Measurements from ENCODE around the gene PSMD12.
"Not testable (repeated sequence)": the region's sequence is repeated elsewhere in the genome, so short reads cannot be mapped to it uniquely, and the experiment has no call there.

DNA sequence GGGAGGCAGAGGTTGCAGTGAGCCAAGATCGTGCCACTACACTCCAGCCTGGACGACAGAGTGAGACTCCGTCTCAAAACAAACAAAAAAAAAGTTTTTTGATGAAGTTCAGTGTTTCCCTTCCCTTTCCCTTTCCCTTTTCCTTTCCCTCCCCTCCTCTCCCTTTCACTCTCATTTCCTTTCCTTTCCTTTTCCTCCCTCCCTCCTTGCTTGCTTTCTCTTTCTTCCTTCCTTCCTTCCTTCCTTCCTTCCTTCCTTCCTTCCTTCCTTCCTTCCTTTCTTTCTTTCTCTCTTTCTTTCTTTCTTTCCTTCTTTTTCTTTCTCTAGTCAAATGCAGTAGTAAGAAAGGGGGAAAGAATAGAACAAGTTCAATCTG, 42.1 kb upstream of the PSMD12 start:
- TF ChIP-seq, protein P1, sequence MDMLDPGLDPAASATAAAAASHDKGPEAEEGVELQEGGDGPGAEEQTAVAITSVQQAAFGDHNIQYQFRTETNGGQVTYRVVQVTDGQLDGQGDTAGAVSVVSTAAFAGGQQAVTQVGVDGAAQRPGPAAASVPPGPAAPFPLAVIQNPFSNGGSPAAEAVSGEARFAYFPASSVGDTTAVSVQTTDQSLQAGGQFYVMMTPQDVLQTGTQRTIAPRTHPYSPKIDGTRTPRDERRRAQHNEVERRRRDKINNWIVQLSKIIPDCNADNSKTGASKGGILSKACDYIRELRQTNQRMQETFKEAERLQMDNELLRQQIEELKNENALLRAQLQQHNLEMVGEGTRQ (IDR thresholded peaks at IDR 0.05; ENCODE audit: borderline replicate concordance, low read depth, low read length), result not testable (repeated sequence)
- TF ChIP-seq, protein P2, sequence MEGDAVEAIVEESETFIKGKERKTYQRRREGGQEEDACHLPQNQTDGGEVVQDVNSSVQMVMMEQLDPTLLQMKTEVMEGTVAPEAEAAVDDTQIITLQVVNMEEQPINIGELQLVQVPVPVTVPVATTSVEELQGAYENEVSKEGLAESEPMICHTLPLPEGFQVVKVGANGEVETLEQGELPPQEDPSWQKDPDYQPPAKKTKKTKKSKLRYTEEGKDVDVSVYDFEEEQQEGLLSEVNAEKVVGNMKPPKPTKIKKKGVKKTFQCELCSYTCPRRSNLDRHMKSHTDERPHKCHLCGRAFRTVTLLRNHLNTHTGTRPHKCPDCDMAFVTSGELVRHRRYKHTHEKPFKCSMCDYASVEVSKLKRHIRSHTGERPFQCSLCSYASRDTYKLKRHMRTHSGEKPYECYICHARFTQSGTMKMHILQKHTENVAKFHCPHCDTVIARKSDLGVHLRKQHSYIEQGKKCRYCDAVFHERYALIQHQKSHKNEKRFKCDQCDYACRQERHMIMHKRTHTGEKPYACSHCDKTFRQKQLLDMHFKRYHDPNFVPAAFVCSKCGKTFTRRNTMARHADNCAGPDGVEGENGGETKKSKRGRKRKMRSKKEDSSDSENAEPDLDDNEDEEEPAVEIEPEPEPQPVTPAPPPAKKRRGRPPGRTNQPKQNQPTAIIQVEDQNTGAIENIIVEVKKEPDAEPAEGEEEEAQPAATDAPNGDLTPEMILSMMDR (IDR thresholded peaks at IDR 0.05), result not testable (repeated sequence)
- TF ChIP-seq EP300 (IDR thresholded peaks at IDR 0.05; ENCODE audit: borderline replicate concordance in 1 of 2, low read depth in 1 of 2, low read length in 1 of 2); TCF12 (IDR thresholded peaks at IDR 0.05); GABPA (IDR thresholded peaks at IDR 0.05; ENCODE audit: low read depth); EZH2phosphoT487 (IDR thresholded peaks at IDR 0.05; ENCODE audit: borderline replicate concordance, low read depth); FOXJ3 (CRISPR knock-in tag; IDR thresholded peaks at IDR 0.05): not testable (repeated sequence)
- TF ChIP-seq, protein P3, sequence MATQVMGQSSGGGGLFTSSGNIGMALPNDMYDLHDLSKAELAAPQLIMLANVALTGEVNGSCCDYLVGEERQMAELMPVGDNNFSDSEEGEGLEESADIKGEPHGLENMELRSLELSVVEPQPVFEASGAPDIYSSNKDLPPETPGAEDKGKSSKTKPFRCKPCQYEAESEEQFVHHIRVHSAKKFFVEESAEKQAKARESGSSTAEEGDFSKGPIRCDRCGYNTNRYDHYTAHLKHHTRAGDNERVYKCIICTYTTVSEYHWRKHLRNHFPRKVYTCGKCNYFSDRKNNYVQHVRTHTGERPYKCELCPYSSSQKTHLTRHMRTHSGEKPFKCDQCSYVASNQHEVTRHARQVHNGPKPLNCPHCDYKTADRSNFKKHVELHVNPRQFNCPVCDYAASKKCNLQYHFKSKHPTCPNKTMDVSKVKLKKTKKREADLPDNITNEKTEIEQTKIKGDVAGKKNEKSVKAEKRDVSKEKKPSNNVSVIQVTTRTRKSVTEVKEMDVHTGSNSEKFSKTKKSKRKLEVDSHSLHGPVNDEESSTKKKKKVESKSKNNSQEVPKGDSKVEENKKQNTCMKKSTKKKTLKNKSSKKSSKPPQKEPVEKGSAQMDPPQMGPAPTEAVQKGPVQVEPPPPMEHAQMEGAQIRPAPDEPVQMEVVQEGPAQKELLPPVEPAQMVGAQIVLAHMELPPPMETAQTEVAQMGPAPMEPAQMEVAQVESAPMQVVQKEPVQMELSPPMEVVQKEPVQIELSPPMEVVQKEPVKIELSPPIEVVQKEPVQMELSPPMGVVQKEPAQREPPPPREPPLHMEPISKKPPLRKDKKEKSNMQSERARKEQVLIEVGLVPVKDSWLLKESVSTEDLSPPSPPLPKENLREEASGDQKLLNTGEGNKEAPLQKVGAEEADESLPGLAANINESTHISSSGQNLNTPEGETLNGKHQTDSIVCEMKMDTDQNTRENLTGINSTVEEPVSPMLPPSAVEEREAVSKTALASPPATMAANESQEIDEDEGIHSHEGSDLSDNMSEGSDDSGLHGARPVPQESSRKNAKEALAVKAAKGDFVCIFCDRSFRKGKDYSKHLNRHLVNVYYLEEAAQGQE (IDR thresholded peaks at IDR 0.05; ENCODE audit: low read depth, low read length), result not testable (repeated sequence)

Measured in SK-N-SH (cell line).